Large intestine (tissue), 3 donors: Measurements from ENCODE around the gene NPIPA1. TPM values are rescaled to one million over a fixed set of nuclear protein-coding genes. Genes with fewer than 3 reads are reported as not detected.
"Not testable (repeated sequence)": the region's sequence is repeated elsewhere in the genome, so short reads cannot be mapped to it uniquely, and the experiment has no call there.

Experiments used
- DNase-seq, 2 donors: peaks; one replicate each; pipeline versions ENCODE4 v3.0.0 to v3.0.0-alpha.2; 2013
- H3K27ac ChIP-seq: one replicate; pipeline ENCODE4 v1.5.1; 2013; ENCODE audit warnings: low read length
- H3K27me3 ChIP-seq: 2 replicates; pipeline ENCODE4 v1.6.1; 2013; ENCODE audit warnings: low read length; ENCODE audit not compliant: control insufficient read depth, insufficient read depth
- H3K36me3 ChIP-seq: 2 replicates; pipeline ENCODE4 v1.6.1; 2013; ENCODE audit warnings: low read length; ENCODE audit not compliant: control insufficient read depth, insufficient read depth
- H3K4me1 ChIP-seq: one replicate; pipeline ENCODE4 v1.6.1; 2013; ENCODE audit warnings: low read length; ENCODE audit not compliant: control insufficient read depth, insufficient read depth
- H3K4me3 ChIP-seq: one replicate; pipeline ENCODE4 v1.5.1; 2013; ENCODE audit warnings: low read length
- H3K9me3 ChIP-seq: one replicate; pipeline ENCODE4 v1.6.1; 2013; ENCODE audit warnings: mild to moderate bottlenecking, low read depth, low read length, moderate library complexity; ENCODE audit not compliant: control insufficient read depth
- WGBS: methylation state at CpG from one replicate; pipeline ENCODE4 v1.1.5; 2013; ENCODE audit warnings: low lambda C conversion rate; ENCODE audit not compliant: insufficient coverage; 5-methylcytosine and 5-hydroxymethylcytosine counted together
- polyA plus RNA-seq: library from polyadenylated mRNA; unstranded; fragments of 120-200 nt; gene quantifications from one replicate; pipeline ENCODE4 v1.2.1, GENCODE V29; 2013

Gene NPIPA1
- polyA plus RNA-seq, 1 donor, result 124 TPM

DNA sequence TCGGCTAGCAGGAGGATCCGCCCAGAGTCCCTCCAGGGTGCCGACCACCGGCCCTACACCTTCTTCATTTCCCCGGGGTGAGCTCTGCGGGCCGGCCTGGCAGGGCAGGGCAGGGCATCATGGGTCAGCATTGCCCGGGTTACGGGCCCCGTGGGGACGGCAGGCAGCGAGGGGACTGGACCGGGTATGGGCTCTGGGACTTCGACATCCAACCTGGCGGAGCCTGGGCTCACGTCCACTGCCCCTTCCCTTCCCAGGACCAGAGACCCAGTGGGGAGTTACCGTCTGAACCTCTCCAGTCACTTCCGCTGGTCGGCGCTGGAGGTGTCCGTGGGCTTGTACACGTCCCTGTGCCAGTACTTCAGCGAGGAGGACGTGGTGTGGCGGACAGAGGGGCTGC is 7.0 kb upstream of the NPIPA1 start:
- not testable (repeated sequence) for H3K4me1 ChIP-seq, DNase-seq, H3K9me3 ChIP-seq, H3K27ac ChIP-seq, H3K36me3 ChIP-seq, H3K27me3 ChIP-seq, H3K4me3 ChIP-seq
- no CpG with 5 or more reads among the region's 25 CpGs for WGBS

DNA sequence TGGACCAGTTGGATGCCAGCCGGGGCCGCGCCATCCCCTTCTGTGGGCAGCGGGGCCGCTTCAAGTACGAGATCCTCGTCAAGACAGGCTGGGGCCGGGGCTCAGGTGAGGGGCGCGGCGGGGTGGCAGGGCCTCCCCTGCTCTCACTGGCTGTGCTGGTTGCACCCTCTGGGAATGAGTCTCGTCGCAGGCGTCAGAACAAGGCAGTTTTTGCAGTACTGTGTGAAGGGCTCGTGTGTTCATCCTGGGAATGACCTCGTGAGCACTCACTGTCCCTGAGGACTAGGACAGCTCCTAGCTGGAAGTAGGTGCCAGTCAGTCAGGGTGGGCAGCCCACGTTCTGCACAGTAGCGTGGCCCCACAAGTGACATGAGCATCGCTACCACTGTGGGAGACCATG is 6.3 kb upstream of the NPIPA1 start:
- WGBS, result no CpG with 5 or more reads among the region's 19 CpGs
- not testable (repeated sequence) for H3K27ac ChIP-seq, DNase-seq, H3K27me3 ChIP-seq, H3K9me3 ChIP-seq, H3K36me3 ChIP-seq, H3K4me3 ChIP-seq, H3K4me1 ChIP-seq

DNA sequence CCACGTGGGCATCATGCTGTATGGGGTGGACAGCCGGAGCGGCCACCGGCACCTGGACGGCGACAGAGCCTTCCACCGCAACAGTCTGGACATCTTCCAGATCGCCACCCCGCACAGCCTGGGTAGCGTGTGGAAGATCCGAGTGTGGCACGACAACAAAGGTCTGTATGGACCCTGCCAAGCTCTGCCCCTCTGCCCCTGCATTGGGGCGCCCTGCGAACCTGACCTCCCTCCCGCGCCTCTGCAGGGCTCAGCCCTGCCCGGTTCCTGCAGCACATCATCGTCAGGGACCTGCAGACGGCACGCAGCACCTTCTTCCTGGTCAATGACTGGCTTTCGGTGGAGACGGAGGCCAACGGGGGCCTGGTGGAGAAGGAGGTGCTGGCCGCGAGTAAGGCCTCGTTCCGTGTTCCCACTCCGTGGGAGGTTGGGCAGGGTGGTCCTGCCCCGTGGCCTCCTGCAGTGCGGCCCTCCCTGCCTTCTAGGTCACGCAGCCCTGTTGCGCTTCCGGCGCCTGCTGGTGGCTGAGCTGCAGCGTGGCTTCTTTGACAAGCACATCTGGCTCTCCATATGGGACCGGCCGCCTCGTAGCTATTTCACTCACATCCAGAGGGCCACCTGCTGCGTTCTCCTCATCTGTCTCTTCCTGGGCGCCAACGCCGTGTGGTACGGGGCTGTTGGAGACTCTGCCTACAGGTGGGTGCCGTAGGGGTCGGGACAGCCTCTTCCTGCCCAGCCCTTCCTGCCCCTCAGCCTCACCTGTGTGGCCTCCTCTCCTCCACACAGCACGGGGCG is 4.5 kb upstream of the NPIPA1 start:
- not testable (repeated sequence) for H3K27me3 ChIP-seq, H3K9me3 ChIP-seq, H3K36me3 ChIP-seq, DNase-seq, H3K4me3 ChIP-seq, H3K4me1 ChIP-seq, H3K27ac ChIP-seq
- no CpG with 5 or more reads among the region's 47 CpGs for WGBS

DNA sequence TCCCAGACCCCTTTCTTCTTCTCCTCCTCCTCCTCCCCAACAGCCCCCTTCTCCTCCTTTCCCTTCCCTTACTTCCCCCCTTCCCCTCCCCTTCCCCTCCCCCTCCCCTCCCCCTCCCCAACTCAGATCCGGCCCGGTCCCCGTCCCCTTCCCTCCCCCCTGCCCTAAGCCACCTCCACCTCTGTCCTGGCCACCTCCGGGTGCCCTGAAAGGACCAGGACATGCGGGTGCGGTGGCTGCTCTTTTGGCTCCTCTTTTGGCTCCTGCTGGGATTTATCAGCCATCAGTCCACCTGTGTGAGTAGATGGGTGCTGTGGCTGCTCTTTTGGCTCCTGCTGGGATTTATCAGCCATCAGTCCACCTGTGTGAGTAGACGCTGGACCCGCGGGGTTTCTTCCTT is 751 bp downstream of the NPIPA1 start:
- no CpG with 5 or more reads among the region's 9 CpGs for WGBS

DNA sequence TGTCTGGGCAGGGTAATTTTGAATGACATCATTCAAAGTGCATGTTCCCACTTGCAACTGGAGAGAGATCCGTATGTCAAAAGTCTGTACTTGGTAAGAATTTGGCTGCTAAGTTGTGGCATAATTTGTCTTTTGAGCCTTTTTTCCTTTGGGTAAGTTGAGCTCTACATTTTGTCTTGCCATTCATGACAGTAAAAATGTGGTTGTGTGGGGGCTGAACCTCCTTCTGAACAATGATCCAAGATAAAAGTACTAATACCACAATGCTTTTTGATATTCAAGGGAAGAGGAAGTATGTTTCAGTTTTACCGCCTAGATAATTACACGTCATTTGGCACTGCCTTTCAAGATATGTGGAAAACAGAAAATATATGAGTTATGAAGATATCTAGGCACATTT is 5.4 kb downstream of the NPIPA1 start:
- H3K4me3 ChIP-seq, H3K27me3 ChIP-seq, H3K4me1 ChIP-seq, DNase-seq, H3K27ac ChIP-seq, H3K36me3 ChIP-seq, H3K9me3 ChIP-seq: not testable (repeated sequence)
- WGBS, result no CpG with 5 or more reads among the region's 3 CpGs

More for the DNA sequence above, 751 bp downstream of the NPIPA1 start:
- not testable (repeated sequence) for H3K36me3 ChIP-seq, H3K4me3 ChIP-seq, DNase-seq, H3K27ac ChIP-seq, H3K9me3 ChIP-seq, H3K27me3 ChIP-seq, H3K4me1 ChIP-seq

DNA sequence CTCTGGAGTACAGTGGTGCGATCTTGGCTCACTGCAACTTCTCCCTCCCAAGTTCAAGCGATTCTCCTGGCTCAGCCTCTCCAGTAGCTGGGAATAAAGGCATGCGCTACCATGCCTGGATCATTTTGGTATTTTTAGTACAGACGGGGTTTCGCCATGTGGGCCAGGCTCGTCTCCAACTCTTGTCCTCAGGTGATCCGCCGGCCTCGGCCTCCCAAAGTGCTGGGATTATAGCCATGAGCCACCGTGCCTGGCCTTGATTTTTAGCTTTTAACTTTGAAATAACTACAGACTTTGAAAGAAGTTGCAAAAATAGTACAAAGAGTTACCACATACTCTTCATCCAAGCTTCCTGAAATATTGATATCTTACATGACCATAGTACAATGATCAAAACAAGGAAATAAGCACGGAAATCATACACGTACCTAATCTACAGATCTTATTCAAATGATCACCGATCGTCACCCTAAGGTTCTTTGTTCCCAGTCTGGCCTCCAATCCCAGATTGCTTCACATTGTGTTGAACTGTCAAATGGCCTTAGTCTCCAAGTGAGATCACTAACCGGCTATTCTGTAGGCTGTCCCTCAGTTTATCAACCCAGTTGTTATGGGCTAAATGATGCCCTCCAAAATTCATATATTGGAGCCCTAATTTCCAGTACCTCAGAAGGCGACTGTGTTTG is 18.4 kb downstream of the NPIPA1 start:
- H3K4me3 ChIP-seq, result no peak overlapping the region
- WGBS, result 100% methylated on average over 7 of the region's 16 CpGs
- peaks cover 12% of the 10 kb centered on the region for H3K4me1 ChIP-seq
- no peak for DNase-seq
- peaks cover 5% of the 10 kb centered on the region for H3K9me3 ChIP-seq
- no peaks in the 10 kb centered on the region for H3K27me3 ChIP-seq
- no peaks in the 10 kb centered on the region for H3K36me3 ChIP-seq
- H3K27ac ChIP-seq, result no peak overlapping the region

DNA sequence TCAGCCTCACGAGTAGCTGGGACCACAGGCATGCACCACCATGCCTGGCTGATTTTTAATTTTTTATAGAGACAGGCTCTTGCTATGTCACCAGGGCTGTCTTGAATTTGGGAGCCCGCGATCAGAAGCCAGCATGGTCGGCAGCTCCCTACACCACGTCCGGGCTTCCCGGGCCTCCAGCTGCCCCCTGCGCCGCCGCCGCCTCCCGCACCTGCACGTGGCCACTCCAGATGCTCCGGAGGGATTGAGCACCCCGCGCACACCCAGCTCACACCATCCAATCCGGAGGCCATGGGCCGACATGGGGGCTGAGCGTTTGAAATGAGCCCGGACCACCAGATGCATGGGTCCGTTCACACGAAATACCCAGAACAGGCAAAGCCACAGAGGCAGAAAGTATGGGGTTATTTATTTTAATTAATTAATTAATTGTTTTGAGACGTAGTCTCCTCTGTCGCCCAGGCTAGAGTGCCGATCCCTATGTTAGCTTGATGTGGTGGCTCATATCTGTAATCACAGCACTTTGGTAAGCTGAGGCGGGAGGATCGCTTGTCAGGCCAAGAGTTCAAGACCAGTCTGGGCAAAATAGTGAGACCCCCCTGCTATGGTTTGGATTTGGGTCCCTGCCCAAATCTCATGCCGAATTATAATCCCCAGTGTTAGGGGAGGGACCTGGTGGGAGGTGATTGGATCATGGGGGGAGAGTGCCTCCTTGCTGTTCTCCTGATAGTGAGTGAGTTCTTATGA is 20.5 kb downstream of the NPIPA1 start:
- Histone ChIP-seq H3K4me3 (no peak overlapping the region), H3K9me3 (peaks cover 5% of the 10 kb centered on the region), H3K27ac (no peak overlapping the region), H3K4me1 (peaks cover 12% of the 10 kb centered on the region), H3K36me3 (no peaks in the 10 kb centered on the region), H3K27me3 (no peaks in the 10 kb centered on the region)
- WGBS, result no CpG with 5 or more reads among the region's 28 CpGs
- no peak for DNase-seq

DNA sequence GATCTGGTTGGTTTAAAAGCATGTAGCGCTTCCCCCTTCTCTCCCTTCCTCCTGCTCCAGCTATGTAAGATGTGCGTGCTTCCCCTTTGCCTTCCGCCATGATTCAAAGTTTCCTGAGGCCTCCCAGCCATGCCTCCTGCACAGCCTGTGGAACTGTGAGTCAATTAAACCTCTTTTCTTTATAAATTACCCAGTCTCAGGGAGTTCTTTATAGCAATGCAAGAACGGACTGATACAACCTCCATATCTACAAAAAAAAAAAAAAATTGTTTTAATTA is 21.0 kb downstream of the NPIPA1 start:
- DNase-seq, result no peak
- H3K36me3 ChIP-seq, result no peaks in the 10 kb centered on the region
- peaks cover 5% of the 10 kb centered on the region for H3K9me3 ChIP-seq
- no peak overlapping the region for H3K27ac ChIP-seq
- H3K27me3 ChIP-seq, result no peaks in the 10 kb centered on the region
- no peak overlapping the region for H3K4me3 ChIP-seq
- peaks cover 12% of the 10 kb centered on the region for H3K4me1 ChIP-seq
- WGBS, result 80% methylated on average over 2 of the region's 4 CpGs

DNA sequence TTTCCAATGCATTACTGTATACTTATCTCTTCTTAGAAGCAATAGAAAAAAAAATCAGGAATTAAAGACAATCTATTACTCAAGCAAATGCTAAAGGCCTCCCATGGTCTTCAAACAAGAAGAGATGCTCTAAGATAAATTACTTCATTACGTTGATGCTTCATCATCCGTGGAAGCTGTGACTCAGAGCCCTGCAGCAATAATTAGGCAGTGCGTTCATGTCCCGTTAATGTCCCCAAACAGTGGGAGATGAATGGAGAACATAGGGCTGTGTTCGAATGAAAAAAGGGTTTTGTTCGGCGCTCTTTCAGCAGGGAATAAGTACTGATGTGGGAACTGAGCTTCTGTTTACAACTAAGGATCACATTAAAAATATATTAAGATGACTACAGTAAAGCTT is 21.7 kb downstream of the NPIPA1 start:
- Histone ChIP-seq H3K27me3 (no peaks in the 10 kb centered on the region), H3K4me1 (peaks cover 12% of the 10 kb centered on the region), H3K9me3 (peaks cover 5% of the 10 kb centered on the region), H3K36me3 (no peaks in the 10 kb centered on the region), H3K27ac (no peak overlapping the region), H3K4me3 (no peak overlapping the region)
- DNase-seq, result no peak
- 97% methylated on average over 5 of the region's 7 CpGs for WGBS

DNA sequence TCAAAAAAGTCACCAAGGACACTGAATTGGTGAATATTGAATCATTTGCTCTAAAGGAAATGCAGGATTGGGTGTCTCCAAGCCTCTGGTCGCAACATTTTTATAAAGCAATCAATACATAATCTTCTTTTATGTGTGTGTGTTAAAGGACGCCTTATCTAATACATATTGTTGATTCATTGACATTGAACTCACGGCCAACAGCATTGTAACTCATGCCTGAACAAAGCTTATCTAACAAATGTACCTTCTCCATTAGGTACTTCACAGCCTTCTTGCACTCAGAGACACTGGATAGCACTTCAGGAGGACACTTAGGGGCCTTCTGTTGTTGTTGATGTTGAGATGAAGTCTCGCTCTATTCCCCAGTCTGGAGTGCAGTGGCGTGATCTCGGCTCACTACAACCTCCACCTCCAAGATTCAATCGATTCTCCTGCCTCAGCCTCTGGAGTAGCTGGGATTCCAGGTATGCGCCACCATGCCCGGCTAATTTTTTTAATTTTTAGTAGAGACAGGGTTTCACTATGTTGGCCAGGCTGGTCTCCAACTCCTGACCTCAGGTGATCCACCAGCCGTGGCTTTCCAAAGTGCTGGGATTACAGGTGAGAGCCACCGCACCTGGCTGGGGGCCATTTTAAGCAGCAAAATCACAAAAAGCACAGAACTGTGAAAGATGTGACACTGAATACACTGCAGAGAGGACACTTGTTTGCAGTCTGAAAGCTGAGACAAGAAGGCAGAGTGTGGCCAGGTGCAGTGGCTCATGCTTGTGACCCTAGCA is 24.4 kb downstream of the NPIPA1 start:
- Histone ChIP-seq H3K4me3 (no peak overlapping the region), H3K36me3 (no peaks in the 10 kb centered on the region), H3K9me3 (peaks cover under 1% of the 10 kb centered on the region), H3K27ac (no peak overlapping the region), H3K27me3 (no peaks in the 10 kb centered on the region), H3K4me1 (peaks cover 12% of the 10 kb centered on the region)
- DNase-seq, result no peak
- WGBS, result 67% methylated on average over 4 of the region's 11 CpGs
